ENCODE results near the gene PIP4K2B.

The PIP4K2B gene

GRCh38 chr17:38741921-38742410, 57.4 kb downstream of the PIP4K2B start:
- Histone ChIP-seq H3K9ac (ENCODE audit: low read depth, low read length) (no peak overlapping the region), H3K4me1 (ENCODE audit: insufficient read depth, low read length) (peaks cover 25% of the 10 kb centered on the region), H3K4me3 (ENCODE audit: low read depth in 1 of 2, low read length in 2 of 2) (no peak overlapping the region), H3K9me3 (ENCODE audit: insufficient read depth, low read length, severe bottlenecking) (no peaks in the 10 kb centered on the region), H3K4me2 (ENCODE audit: insufficient read depth, low read length) (no peak overlapping the region), H3K36me3 (ENCODE audit: insufficient read depth, low read length) (peaks cover 33% of the 10 kb centered on the region), H3K27ac (ENCODE audit: low read length) (no peak overlapping the region), H4K20me1 (ENCODE audit: insufficient read depth, low read length) (peaks cover 55% of the 10 kb centered on the region; the same call in 1 of the 2 replicates), H3K27me3 (ENCODE audit: insufficient read depth, low read length, poor library complexity) (no peaks in the 10 kb centered on the region), H2AFZ (ENCODE audit: low read depth, low read length) (no peak overlapping the region), H3K79me2 (ENCODE audit: insufficient read depth, low read length) (peaks cover 65% of the 10 kb centered on the region)
- DNase-seq (no peak), ATAC-seq (ENCODE audit: insufficient read depth, low read depth) (no peak)
- TF ChIP-seq CTCF (IDR thresholded peaks at IDR 0.05; ENCODE audit: borderline replicate concordance, extremely low read depth, low read length, poor library complexity, severe bottlenecking): no peak
- TF ChIP-seq EZH2 (IDR thresholded peaks at IDR 0.05; ENCODE audit: borderline replicate concordance, low read depth, low read length, severe bottlenecking): no peak

GRCh38 chr17:38741461-38741860, 57.9 kb downstream of the PIP4K2B start:
- ATAC-seq (ENCODE audit: insufficient read depth, low read depth) (no peak), DNase-seq (no peak)
- Histone ChIP-seq H2AFZ (ENCODE audit: low read depth, low read length) (no peak overlapping the region), H3K79me2 (ENCODE audit: insufficient read depth, low read length) (peaks cover 60% of the 10 kb centered on the region), H3K27me3 (ENCODE audit: insufficient read depth, low read length, poor library complexity) (no peaks in the 10 kb centered on the region), H3K36me3 (ENCODE audit: insufficient read depth, low read length) (peaks cover 35% of the 10 kb centered on the region), H3K9me3 (ENCODE audit: insufficient read depth, low read length, severe bottlenecking) (no peaks in the 10 kb centered on the region), H4K20me1 (ENCODE audit: insufficient read depth, low read length) (peaks cover 50% of the 10 kb centered on the region; the same call in 1 of the 2 replicates), H3K4me3 (ENCODE audit: low read depth in 1 of 2, low read length in 2 of 2) (no peak overlapping the region), H3K4me1 (ENCODE audit: insufficient read depth, low read length) (peaks cover 20% of the 10 kb centered on the region), H3K9ac (ENCODE audit: low read depth, low read length) (no peak overlapping the region), H3K4me2 (ENCODE audit: insufficient read depth, low read length) (no peak overlapping the region), H3K27ac (ENCODE audit: low read length) (no peak overlapping the region)
- TF ChIP-seq CTCF (IDR thresholded peaks at IDR 0.05; ENCODE audit: borderline replicate concordance, extremely low read depth, low read length, poor library complexity, severe bottlenecking) (no peak), EZH2 (IDR thresholded peaks at IDR 0.05; ENCODE audit: borderline replicate concordance, low read depth, low read length, severe bottlenecking) (no peak)

GRCh38 chr17:38740806-38741205, 58.5 kb downstream of the PIP4K2B start:
- Histone ChIP-seq H2AFZ (ENCODE audit: low read depth, low read length) (no peak overlapping the region), H3K9ac (ENCODE audit: low read depth, low read length) (no peak overlapping the region), H3K36me3 (ENCODE audit: insufficient read depth, low read length) (peaks cover 39% of the 10 kb centered on the region), H3K79me2 (ENCODE audit: insufficient read depth, low read length) (peaks cover 54% of the 10 kb centered on the region), H3K4me2 (ENCODE audit: insufficient read depth, low read length) (no peak overlapping the region), H4K20me1 (ENCODE audit: insufficient read depth, low read length) (peaks cover 43% of the 10 kb centered on the region; the same call in 1 of the 2 replicates), H3K4me3 (ENCODE audit: low read depth in 1 of 2, low read length in 2 of 2) (no peak overlapping the region), H3K27me3 (ENCODE audit: insufficient read depth, low read length, poor library complexity) (no peaks in the 10 kb centered on the region), H3K27ac (ENCODE audit: low read length) (no peak overlapping the region), H3K4me1 (ENCODE audit: insufficient read depth, low read length) (peaks cover 13% of the 10 kb centered on the region), H3K9me3 (ENCODE audit: insufficient read depth, low read length, severe bottlenecking) (no peaks in the 10 kb centered on the region)
- ATAC-seq (ENCODE audit: insufficient read depth, low read depth) (no peak), DNase-seq (no peak)
- TF ChIP-seq EZH2 (IDR thresholded peaks at IDR 0.05; ENCODE audit: borderline replicate concordance, low read depth, low read length, severe bottlenecking): no peak
- no peak for TF ChIP-seq CTCF (IDR thresholded peaks at IDR 0.05; ENCODE audit: borderline replicate concordance, extremely low read depth, low read length, poor library complexity, severe bottlenecking)
